GM23338 (cell line): Measurements from ENCODE around the gene HERC2. TPM values are rescaled to one million over a fixed set of nuclear protein-coding genes. Genes with fewer than 3 reads are reported as not detected.

Experiments used
- ATAC-seq: fragments of 200-7000 bp; cut with Tn5 transposase; 3 replicates; pipeline ENCODE4 v1.9.1; 2020
- DNase-seq: peaks from one replicate; pipeline ENCODE4 v3.0.0-alpha.2; 2015; ENCODE audit warnings: low spot score
- H2AFZ ChIP-seq: fragments of 200-600 bp; sonication (generic); 2 replicates; pipeline ENCODE4 v1.8.0; 2016; ENCODE audit warnings: antibody characterized with exemption, mild to moderate bottlenecking, moderate library complexity
- H3F3A ChIP-seq: fragments of 200-600 bp; sonication (generic); replicated peaks from 2 replicates; pipeline ENCODE4 v1.8.0; 2017; ENCODE audit warnings: antibody characterized with exemption, mixed run types, low read depth
- H3K27ac ChIP-seq: fragments of 200-600 bp; sonication (generic); 2 replicates; pipeline ENCODE4 v1.6.1; 2016; ENCODE audit warnings: low read depth
- H3K27me3 ChIP-seq: fragments of 200-600 bp; sonication (generic); 2 replicates; pipeline ENCODE4 v1.8.0; 2016; ENCODE audit warnings: mild to moderate bottlenecking, mixed run types, moderate library complexity; ENCODE audit not compliant: insufficient read depth
- H3K36me3 ChIP-seq: fragments of 200-600 bp; sonication (generic); 2 replicates; pipeline ENCODE4 v1.8.0; 2016; ENCODE audit warnings: mild to moderate bottlenecking; ENCODE audit not compliant: insufficient read depth
- H3K4me1 ChIP-seq: fragments of 200-600 bp; sonication (generic); 2 replicates; pipeline ENCODE4 v1.8.0; 2016; ENCODE audit warnings: mild to moderate bottlenecking, moderate library complexity; ENCODE audit not compliant: insufficient read depth
- H3K4me2 ChIP-seq: fragments of 200-600 bp; sonication (generic); 2 replicates; pipeline ENCODE4 v1.7.1; 2017; ENCODE audit warnings: mixed run types
- H3K4me3 ChIP-seq: fragments of 200-600 bp; sonication (generic); 2 replicates; pipeline ENCODE4 v1.6.1; 2016; ENCODE audit warnings: mixed run types
- H3K79me2 ChIP-seq: fragments of 200-600 bp; sonication (generic); replicated peaks from 2 replicates; pipeline ENCODE4 v1.8.0; 2017; ENCODE audit warnings: mild to moderate bottlenecking; ENCODE audit not compliant: insufficient read depth
- H3K9me2 ChIP-seq: fragments of 200-600 bp; sonication (generic); 2 replicates; pipeline ENCODE4 v1.8.0; 2017; ENCODE audit not compliant: insufficient read depth
- H4K20me1 ChIP-seq: fragments of 200-600 bp; sonication (generic); replicated peaks from 2 replicates; pipeline ENCODE4 v1.8.0; 2017; ENCODE audit warnings: mild to moderate bottlenecking; ENCODE audit not compliant: insufficient read depth
- H3K27ac Mint-ChIP-seq: 2 replicates; pipeline ENCODE4 v1.8.0; 2020; ENCODE audit warnings: inconsistent platforms, mild to moderate bottlenecking, moderate library complexity, mixed read lengths
- H3K27me3 Mint-ChIP-seq: 3 replicates; pipeline ENCODE4 v1.8.0; 2022; ENCODE audit warnings: low read depth, mild to moderate bottlenecking, moderate library complexity, mixed read lengths, inconsistent platforms; ENCODE audit not compliant: insufficient read depth, poor library complexity
- H3K36me3 Mint-ChIP-seq: 3 replicates; pipeline ENCODE4 v1.8.0; 2021; ENCODE audit warnings: low read depth, mild to moderate bottlenecking, inconsistent platforms, moderate library complexity, mixed read lengths
- H3K4me1 Mint-ChIP-seq: 3 replicates; pipeline ENCODE4 v1.8.0; 2020; ENCODE audit warnings: mild to moderate bottlenecking, inconsistent platforms, mixed read lengths
- H3K4me3 Mint-ChIP-seq: 3 replicates; pipeline ENCODE4 v1.8.0; 2021; ENCODE audit warnings: moderate library complexity, mild to moderate bottlenecking, inconsistent platforms, mixed read lengths
- H3K9me3 Mint-ChIP-seq: 3 replicates; pipeline ENCODE4 v1.8.0; 2020; ENCODE audit warnings: moderate library complexity, mild to moderate bottlenecking, inconsistent platforms, mixed read lengths
- ETS1 ChIP-seq: IDR thresholded peaks from 2 replicates; pipeline ENCODE4 v1.6.1; 2016; ENCODE audit warnings: antibody characterized with exemption
- EZH2 ChIP-seq: fragments of 200-600 bp; sonication (generic); IDR thresholded peaks from one replicate; pipeline ENCODE4 v1.8.0; 2017; ENCODE audit warnings: antibody characterized with exemption, mild to moderate bottlenecking, low read depth; ENCODE audit not compliant: unreplicated experiment
- JUNB ChIP-seq: IDR thresholded peaks from one replicate; pipeline ENCODE4 v1.6.1; 2016; ENCODE audit warnings: antibody characterized with exemption; ENCODE audit not compliant: unreplicated experiment
- ZNF114 ChIP-seq: fragments of 250-450 bp; sonication (Bioruptor Pico); IDR thresholded peaks from 2 replicates; pipeline ENCODE4 v1.5.0; 2020; ENCODE audit warnings: mild to moderate bottlenecking, moderate library complexity
- polyA plus RNA-seq: library from polyadenylated mRNA; unstranded; fragments of >200 nt; fragmentation: Nextera tagmentation; extraction: Ambion mirVana; gene quantifications from 2 replicates; pipeline ENCODE4 v1.2.1, GENCODE V29; 2016
- total RNA-seq: library from RNA; depleted of rRNA; stranded (reverse); fragments of >200 nt; shearing (Covaris generic); gene quantifications from 2 replicates; pipeline ENCODE4 v1.2.3, GENCODE V29; 2014

The HERC2 gene
- total and polyA plus RNA-seq, 2 experiments from 2014 or later, result 71.3 to 80.7 TPM

- H3K9me2 ChIP-seq, result no peaks in the 10 kb centered on the region
- TF ChIP-seq ZNF114 (CRISPR knock-in tag), result no peak
- TF ChIP-seq EZH2, result peak; percentile 57
- no peak for TF ChIP-seq ETS1
- H3K36me3 ChIP-seq, result no peaks in the 10 kb centered on the region; the same call in 1 of the 2 replicates
- H3K4me2 ChIP-seq, result peak overlapping the region; percentile 98
- peak overlapping the region; percentile 90 for H2AFZ ChIP-seq
- no peaks in the 10 kb centered on the region; the same call in 1 of the 2 replicates for H4K20me1 ChIP-seq
- DNase-seq, result no peak
- peak overlapping the region; percentile 74 for H3K4me3 ChIP-seq
- peaks cover 97% of the 10 kb centered on the region for H3K27me3 ChIP-seq
- Mint-ChIP-seq H3K27me3 (peaks cover 80% of the 10 kb centered on the region), H3K4me1 (peaks cover 21% of the 10 kb centered on the region), H3K27ac (no peak overlapping the region), H3K9me3 (peaks cover 8% of the 10 kb centered on the region; the same call in 2 of the 3 replicates), H3K4me3 (peak overlapping the region; percentile 79), H3K36me3 (no peaks in the 10 kb centered on the region; the same call in 2 of the 3 replicates)
- no peak overlapping the region for H3K27ac ChIP-seq
- no peaks in the 10 kb centered on the region for H3K79me2 ChIP-seq
- no peaks in the 10 kb centered on the region for H3F3A ChIP-seq
- peaks cover 10% of the 10 kb centered on the region for H3K4me1 ChIP-seq
- ATAC-seq, result peak; percentile 7; the same call in 2 of the 3 replicates
Observed at GRCh38 chr15:28096411-28096669, 225.6 kb downstream of the HERC2 start.

GRCh38 chr15:28094732-28095521 lies 227.1 kb downstream of the HERC2 start:
- peak; percentile 63 for DNase-seq
- H3K4me2 ChIP-seq, result peak overlapping the region; percentile 98
- ATAC-seq, result peak; percentile 15
- Mint-ChIP-seq H3K9me3 (peaks cover 18% of the 10 kb centered on the region; the same call in 2 of the 3 replicates), H3K4me3 (peak overlapping the region; percentile 79), H3K27ac (no peak overlapping the region), H3K36me3 (no peaks in the 10 kb centered on the region; the same call in 2 of the 3 replicates), H3K27me3 (peaks cover 69% of the 10 kb centered on the region), H3K4me1 (peaks cover 20% of the 10 kb centered on the region)
- no peaks in the 10 kb centered on the region for H3K9me2 ChIP-seq
- no peaks in the 10 kb centered on the region; the same call in 1 of the 2 replicates for H3K36me3 ChIP-seq
- H4K20me1 ChIP-seq, result no peaks in the 10 kb centered on the region; the same call in 1 of the 2 replicates
- H3K79me2 ChIP-seq, result no peaks in the 10 kb centered on the region
- H3K4me1 ChIP-seq, result peaks cover 10% of the 10 kb centered on the region
- no peak overlapping the region for H3K27ac ChIP-seq
- TF ChIP-seq ETS1 (no peak), EZH2 (peak; percentile 62), JUNB (no peak)
- H3F3A ChIP-seq, result no peaks in the 10 kb centered on the region
- H3K4me3 ChIP-seq, result peak overlapping the region; percentile 74
- peaks cover 83% of the 10 kb centered on the region for H3K27me3 ChIP-seq
- H2AFZ ChIP-seq, result peak overlapping the region; percentile 92
